GM18508 (cell line): ENCODE measurements around the gene SNRNP40.
"Not testable (repeated sequence)": the region's sequence is repeated elsewhere in the genome, so short reads cannot be mapped to it uniquely, and the experiment has no call there.

Experiments used
- ATAC-seq: cut with Tn5 transposase; IDR thresholded peaks from one replicate; pipeline ENCODE4 v1.9.1; 2021; ENCODE audit warnings: moderate number of reproducible peaks; ENCODE audit not compliant: insufficient read depth, unreplicated experiment

Gene SNRNP40

GRCh38 chr1:31289021-31289420 is 7.6 kb downstream of the SNRNP40 start:
- no peak for ATAC-seq

- ATAC-seq = not testable (repeated sequence)
Measured at GRCh38 chr1:31287791-31288190, 8.8 kb downstream of the SNRNP40 start.

- not testable (repeated sequence) for ATAC-seq
Measured at GRCh38 chr1:31282426-31282825, 14.2 kb downstream of the SNRNP40 start.

- ATAC-seq = no peak
Measured at GRCh38 chr1:31273619-31274018, 23.0 kb downstream of the SNRNP40 start.

GRCh38 chr1:31272369-31272768 is 24.2 kb downstream of the SNRNP40 start:
- ATAC-seq = no peak

- ATAC-seq = no peak
Measured at GRCh38 chr1:31266547-31266946, 30.0 kb downstream of the SNRNP40 start.

GRCh38 chr1:31264790-31265386 is 31.7 kb downstream of the SNRNP40 start:
- ATAC-seq = no peak

GRCh38 chr1:31263408-31263807 is 33.2 kb downstream of the SNRNP40 start:
- ATAC-seq = no peak

- not testable (repeated sequence) for ATAC-seq
Measured at GRCh38 chr1:31262393-31262792, 34.2 kb downstream of the SNRNP40 start.

- no peak for ATAC-seq
Measured at GRCh38 chr1:31261916-31262315, 34.7 kb downstream of the SNRNP40 start.

- ATAC-seq = no peak
Measured at GRCh38 chr1:31259746-31260145, 36.8 kb downstream of the SNRNP40 start.

- no peak for ATAC-seq
Measured at GRCh38 chr1:31258581-31258980, 38.0 kb downstream of the SNRNP40 start.

GRCh38 chr1:31257213-31257612 is 39.4 kb downstream of the SNRNP40 start:
- ATAC-seq = no peak

GRCh38 chr1:31249854-31250253 is 46.7 kb downstream of the SNRNP40 start:
- no peak for ATAC-seq

- ATAC-seq = no peak
Measured at GRCh38 chr1:31248276-31248675, 48.3 kb downstream of the SNRNP40 start.

GRCh38 chr1:31244326-31244725 is 52.3 kb downstream of the SNRNP40 start:
- ATAC-seq = no peak

- ATAC-seq = no peak
Measured at GRCh38 chr1:31243501-31244286, 52.9 kb downstream of the SNRNP40 start.

GRCh38 chr1:31241321-31241720 is 55.3 kb downstream of the SNRNP40 start:
- no peak for ATAC-seq

- ATAC-seq = no peak
Measured at GRCh38 chr1:31239653-31240241, 56.8 kb downstream of the SNRNP40 start, which contains the start of gene NKAIN1. NKAIN1 (minus strand) TSS chr1:31239887; CDS start chr1:31239547, 340 bp downstream.

GRCh38 chr1:31238986-31239613 is 57.5 kb downstream of the SNRNP40 start:
- ATAC-seq = no peak

GRCh38 chr1:31238612-31238985 is 58.0 kb downstream of the SNRNP40 start:
- no peak for ATAC-seq
